GM21360 (cell line): ENCODE data around the gene CTSW.

Experiments used
- ATAC-seq: cut with Tn5 transposase; IDR thresholded peaks from one replicate; pipeline ENCODE4 v1.9.1; 2021; ENCODE audit warnings: mild to moderate bottlenecking, moderate library complexity; ENCODE audit not compliant: unreplicated experiment

Gene CTSW

DNA sequence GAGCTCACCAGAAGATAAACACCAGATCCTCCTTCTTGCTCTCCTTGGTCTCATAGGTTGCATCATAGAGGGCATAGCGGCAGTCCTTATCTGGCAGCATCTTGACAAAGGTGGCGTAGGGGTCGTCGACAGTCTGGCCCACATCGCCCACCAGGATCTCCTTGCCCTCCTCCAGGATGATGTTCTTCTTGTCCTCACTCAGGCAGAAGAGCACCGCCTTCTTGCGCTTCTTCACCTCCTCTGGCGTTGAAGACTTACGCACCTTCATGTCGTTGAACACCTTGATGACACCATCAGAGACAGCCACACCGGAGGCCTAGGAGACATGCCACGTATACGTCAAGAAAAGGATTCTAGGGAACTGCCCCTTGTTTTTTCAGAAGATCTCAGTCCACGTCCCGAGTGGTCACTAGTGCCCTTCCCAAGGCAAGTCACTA, 23.7 kb upstream of the CTSW start:
- ATAC-seq, result no peak

DNA sequence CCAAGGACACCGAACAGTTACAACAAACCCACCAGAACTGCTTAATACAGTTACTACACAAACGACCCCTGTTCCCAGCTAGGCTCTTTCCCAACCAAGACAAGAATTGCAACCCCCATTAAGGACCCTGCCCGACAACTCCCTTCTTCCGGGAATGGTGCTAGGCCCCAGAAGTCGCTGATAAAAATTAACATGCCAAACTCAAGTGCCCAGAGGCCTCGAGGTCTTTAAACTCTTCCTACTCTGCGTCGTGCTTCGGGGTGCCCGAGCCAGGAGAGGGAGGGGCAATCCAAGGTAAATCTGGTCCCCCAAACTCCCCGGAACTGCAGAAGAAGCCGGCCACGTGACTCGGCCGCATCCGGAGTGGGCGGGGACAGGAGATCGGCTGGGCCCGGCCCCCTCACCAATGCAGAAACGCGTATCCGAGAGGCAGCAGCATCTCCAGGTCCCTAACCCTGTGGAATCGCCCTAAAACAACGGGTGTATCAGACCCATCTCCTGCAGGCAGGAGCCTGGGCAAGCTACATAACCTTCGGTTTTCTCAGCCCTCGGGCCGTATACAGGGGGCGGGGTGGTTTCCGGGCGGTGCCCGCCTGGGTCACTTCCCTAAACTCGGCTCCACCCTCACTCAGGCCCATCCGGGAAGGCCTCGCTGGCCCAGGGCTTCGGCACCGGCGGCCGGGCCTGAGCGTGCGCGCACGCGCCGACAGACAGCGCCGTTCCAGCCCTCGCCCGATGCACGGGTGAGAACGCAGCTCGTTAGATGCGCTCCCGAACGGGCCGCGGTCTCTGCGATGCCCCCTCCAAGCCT, 22.7 kb upstream of the CTSW start:
- ATAC-seq, result peak; percentile 26

DNA sequence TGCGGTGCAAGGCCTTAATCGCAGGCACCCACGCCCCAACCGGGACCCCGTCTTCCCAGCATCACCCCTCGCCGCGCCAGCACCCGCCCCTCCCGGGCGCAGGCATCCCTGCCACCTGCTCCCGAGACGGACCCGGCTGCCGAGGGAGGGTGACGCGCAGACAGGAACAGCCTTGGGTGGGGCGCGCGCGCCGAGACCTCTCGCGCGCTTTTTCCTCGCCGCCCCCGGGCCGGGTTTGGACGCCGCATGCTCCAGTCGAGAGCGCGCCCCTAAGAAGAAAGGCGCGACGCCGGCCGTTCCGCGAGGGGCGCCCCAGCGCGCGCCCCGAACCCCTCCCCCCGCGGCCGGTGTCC, 22.2 kb upstream of the CTSW start:
- ATAC-seq, result peak; percentile 1

DNA sequence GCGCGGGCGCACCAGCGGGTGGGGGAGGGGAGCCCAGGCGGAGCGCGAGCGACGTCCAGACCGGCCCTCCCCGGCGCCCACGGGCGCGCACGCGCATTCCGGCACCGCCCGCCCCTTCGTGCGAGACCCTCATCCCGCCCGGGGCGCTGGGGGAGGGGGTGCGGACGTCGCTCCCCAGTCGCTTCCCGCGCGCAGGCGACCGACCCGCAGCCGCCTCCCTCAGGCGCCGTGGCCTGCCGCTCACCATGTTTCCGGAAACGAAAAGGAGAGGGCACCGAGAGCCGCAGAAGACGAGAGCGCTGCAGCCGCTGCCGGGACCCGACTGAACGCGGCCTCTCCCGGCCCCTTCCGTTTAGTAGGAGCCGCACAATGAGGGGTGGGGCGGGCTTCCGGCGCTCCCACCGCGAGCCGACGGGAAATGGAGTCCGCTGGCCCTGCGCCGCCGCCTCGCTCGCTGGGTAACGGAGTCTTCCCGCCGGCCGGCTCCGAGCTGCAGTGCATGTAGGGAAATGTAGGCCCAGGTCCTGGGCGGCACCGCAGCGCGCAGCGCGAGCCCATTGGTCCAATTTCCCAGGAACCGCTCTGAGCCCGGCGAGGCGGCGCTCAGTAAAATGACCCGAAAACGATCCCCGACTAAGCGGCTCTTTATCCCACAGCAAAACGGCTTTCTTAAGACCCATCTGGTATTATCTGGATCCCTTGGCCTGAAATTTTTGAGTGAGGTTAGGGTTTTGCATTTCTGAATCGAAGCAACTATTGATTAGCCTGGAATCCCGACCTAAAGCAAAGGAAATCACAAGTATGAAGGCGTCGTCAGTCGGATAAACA, 21.6 kb upstream of the CTSW start, which contains the start of gene CFL1:
Gene CFL1, minus strand, starts transcription at position 328 of the 828 bp plus-strand sequence. Its CDS starts 81 bp downstream, at position 247.
- ATAC-seq, result peak; percentile 42

DNA sequence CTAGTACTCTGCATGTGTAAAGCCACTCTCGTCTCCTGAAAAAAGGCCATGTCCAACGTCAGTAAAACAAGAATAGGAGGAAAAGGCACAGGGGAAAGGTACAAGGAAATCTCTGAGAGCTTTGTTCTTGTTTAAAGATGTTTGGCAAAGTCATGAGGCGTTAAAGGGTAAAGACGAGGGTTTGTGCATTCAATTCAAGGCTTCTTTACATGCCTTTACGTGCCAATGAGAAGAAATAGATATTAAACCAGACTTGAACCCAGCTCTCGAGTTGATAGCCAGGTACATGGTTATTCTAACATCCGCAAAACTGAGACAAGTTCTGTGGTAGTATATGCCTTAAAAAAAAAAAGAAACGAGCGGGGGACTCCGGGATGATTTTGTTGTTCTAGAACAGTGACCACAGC, 21.0 kb upstream of the CTSW start:
- no peak for ATAC-seq

DNA sequence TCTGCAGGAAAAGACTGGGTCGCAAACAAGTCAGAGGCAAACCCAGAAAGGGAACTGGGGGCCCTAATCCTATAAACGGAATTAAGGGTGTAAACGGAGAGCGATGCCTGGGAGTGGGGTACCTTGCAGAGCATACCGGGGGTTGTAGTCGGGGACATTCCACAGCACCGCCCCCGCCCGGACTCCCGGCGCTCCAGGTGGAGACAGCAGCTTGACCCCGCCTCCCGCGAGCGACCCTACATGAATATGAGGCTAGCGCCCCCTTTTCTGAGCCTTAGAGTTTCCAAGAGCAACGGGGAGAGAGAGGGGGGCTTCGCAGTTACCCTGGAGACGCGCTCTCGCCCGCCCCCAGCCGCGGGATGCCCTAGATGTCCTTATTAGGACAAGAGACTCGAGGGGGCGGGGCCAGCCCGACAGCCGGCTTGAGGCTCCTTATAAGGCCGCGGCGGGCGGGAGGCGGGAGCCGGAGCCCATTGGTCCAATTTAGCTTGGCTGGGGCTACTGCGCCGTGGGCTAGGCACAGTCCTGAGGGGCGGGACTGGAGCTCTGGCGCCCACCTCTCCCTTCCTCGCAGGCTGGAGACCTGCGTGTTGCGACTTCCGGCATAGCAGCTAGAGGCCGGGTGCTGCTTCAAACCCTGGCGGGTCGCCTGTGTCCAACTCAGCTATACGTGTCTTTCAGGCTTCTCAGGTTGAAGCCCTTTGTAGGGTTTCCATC, 20.4 kb upstream of the CTSW start:
- ATAC-seq, result peak; percentile 49

DNA sequence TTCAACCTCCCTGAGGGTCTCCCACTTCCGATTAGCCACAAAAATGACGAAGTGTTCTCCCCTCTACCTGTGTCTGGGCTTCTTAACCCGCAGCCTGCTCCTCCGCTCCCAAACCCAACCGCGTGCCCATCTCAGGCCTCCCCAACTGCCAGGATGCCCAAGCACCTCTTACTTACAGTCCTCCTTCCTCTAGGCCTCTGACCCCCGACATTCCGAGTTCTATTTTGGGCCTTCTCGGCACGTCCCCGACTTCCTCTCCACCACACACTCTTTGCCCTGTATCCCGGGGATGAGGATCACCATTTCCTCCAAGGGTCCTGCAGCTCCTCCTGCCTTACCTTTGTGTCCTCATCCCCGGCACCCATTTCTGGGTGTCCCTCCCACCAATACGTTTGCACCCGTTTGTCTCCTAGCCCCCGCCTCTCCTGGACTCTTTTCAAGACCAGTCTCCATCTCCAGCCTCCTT, 19.8 kb upstream of the CTSW start:
- ATAC-seq, result no peak

DNA sequence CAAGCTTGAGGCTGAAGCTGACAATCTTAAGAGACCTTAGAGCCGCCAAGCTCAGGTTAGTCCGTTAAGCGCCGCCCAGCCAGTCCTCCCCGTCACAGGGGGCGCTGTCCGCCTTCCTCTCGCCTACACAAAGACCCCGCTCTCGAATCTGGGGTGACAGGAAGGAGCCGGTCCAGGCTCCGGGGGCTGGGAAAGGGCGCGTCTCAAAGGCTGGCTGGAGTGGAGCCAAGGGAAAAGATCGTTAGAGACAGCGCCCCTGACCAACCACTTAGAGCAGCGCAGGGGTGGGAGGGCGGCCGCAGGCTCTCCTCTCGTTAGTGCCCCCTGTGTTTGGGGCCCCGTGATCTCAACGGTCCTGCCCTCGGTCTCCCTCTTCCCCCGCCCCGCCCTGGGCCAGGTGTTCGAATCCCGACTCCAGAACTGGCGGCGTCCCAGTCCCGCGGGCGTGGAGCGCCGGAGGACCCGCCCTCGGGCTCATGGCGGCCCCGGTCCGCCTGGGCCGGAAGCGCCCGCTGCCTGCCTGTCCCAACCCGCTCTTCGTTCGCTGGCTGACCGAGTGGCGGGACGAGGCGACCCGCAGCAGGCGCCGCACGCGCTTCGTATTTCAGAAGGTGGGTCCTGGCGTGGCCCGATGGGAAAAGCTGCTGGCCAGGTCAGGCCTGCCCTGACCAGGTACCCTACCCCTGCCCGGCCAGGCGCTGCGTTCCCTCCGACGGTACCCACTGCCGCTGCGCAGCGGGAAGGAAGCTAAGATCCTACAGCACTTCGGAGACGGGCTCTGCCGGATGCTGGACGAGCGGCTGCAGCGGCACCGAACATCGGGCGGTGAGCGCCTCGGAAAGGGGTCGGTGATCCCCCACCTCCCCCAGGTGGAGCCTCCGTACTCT, 19.1 kb upstream of the CTSW start, which contains the start of gene MUS81:
Gene MUS81, plus strand, starts transcription at position 156 of the 887 bp plus-strand sequence. Its CDS starts 321 bp downstream, at position 477.
- peak; percentile 21 for ATAC-seq

DNA sequence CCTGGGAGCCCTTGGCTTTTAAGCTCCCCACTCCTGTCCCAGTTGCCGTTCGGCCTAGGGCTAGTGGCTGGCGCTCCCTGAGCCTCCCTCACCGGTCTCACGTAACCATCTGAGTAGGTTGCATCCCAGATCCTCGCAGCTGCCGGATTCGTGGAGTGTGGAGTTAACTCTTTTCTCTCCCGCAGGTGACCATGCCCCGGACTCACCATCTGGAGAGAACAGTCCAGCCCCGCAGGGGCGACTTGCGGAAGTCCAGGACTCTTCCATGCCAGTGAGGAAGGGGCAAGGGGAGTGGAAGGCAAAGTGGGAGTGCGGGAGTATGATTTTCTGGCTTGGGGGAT, 18.5 kb upstream of the CTSW start:
- no peak for ATAC-seq

DNA sequence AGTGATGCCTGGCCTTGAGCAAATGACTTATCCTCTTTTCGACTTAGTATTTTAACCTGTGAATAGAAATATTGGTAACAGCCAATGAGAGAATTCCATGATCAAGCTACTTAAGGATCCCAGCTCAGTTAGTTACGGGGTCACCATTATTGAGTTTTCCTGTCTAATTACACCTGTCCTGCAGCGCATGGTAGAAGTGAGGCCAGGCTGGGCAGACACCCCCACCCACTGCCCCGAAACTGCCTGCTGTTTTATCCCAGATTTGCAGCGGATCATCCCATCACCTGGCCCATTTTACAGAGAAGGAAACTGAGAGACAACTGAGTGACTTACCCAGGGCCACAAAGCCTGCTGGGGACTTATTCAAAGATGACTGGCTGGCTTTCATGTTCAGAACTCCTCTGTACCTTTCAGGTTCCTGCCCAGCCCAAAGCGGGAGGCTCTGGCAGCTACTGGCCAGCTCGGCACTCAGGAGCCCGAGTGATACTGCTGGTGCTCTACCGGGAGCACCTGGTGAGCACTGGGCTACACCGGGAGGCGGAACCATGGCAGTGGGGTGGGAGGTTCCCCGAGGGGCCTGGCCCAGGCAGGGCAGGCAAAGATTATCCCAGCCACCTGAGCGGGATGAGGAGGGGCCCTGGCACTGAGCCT, 18.0 kb upstream of the CTSW start:
- ATAC-seq, result no peak

DNA sequence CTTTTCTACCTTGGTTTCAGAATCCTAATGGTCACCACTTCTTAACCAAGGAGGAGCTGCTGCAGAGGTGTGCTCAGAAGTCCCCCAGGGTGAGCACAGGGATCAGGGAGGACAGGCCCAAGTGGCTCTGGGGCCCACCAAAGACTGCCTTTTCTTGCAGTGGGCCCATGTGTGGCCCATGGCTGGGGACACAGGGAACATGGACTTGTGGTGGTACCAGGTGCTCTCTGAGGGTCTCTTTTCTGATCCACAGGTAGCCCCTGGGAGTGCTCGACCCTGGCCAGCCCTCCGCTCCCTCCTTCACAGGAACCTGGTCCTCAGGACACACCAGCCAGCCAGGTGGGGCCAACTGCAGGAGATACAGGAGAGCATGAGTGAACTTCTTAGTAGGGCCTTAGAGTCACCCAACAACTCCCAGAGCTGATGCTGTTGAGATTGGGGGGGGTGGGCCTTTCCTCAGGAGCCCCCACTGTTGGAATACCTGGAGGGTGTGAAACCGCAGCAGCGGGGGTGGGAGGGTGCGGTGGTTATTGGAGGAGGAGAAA, 17.4 kb upstream of the CTSW start:
- ATAC-seq, result no peak

DNA sequence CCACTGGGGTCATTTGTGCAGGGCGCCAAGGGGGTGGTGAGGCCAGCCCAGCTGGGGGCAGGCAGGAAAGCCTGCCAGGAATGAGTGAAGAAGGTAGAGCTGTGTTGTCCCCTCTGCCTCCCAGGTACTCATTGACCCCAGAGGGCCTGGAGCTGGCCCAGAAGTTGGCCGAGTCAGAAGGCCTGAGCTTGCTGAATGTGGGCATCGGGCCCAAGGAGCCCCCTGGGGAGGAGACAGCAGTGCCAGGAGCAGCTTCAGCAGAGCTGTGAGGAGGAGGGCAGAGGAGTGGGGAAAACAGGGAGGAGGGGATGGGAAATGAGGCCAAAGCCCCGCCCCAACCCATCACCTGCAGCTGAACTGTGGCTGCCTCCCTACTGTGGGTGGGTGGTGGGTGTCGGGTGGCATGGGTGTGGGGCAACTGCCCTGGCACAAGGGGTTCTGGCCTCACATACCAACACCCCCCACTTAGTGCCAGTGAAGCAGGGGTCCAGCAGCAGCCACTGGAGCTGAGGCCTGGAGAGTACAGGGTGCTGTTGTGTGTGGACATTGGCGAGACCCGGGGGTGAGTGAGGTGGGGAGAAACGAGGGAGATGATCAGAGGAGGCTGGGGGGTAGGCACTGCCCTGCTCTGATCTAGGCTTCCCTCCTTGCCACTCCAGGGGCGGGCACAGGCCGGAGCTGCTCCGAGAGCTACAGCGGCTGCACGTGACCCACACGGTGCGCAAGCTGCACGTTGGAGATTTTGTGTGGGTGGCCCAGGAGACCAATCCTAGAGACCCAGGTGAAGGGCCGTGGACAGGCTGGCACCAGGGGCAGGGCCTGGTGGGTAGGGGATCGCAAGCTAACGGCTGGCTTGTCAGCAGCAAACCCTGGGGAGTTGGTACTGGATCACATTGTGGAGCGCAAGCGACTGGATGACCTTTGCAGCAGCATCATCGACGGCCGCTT, 16.4 kb upstream of the CTSW start:
- ATAC-seq, result no peak

DNA sequence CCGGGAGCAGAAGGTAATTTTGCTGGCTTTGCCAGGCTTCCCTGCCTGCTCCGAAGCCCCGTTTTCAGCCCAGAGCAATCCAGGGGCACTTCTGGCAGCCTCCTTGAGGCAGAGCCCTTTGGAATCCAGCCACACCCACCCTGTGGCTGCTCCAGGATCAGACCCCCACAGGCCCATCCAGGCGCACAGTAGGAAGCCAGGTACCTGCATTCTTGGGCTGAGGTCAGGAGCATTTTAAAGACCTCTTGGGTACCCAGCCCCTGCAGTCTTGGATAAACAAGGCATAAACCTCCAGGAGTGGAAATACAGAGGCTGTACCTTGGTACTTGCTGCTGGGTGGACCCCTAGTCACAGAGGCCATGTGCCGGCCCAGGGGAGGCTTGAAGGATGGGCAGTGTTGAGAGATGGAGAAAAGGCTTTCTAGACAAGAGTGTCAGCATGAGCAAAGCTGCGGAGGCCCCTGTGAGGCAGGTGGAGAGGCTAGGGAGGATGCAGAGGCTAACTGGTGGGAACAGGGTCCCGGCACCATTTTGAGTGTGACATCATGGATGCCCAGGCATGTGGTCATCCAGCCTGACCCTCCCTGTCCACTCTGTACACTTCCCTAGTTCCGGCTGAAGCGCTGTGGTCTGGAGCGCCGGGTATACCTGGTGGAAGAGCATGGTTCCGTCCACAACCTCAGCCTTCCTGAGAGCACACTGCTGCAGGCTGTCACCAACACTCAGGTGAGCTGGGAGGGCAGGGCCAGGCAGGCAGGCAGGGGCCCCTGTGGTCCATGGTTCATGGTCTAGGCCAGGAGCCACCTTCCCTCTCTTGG, 15.5 kb upstream of the CTSW start:
- ATAC-seq, result no peak

DNA sequence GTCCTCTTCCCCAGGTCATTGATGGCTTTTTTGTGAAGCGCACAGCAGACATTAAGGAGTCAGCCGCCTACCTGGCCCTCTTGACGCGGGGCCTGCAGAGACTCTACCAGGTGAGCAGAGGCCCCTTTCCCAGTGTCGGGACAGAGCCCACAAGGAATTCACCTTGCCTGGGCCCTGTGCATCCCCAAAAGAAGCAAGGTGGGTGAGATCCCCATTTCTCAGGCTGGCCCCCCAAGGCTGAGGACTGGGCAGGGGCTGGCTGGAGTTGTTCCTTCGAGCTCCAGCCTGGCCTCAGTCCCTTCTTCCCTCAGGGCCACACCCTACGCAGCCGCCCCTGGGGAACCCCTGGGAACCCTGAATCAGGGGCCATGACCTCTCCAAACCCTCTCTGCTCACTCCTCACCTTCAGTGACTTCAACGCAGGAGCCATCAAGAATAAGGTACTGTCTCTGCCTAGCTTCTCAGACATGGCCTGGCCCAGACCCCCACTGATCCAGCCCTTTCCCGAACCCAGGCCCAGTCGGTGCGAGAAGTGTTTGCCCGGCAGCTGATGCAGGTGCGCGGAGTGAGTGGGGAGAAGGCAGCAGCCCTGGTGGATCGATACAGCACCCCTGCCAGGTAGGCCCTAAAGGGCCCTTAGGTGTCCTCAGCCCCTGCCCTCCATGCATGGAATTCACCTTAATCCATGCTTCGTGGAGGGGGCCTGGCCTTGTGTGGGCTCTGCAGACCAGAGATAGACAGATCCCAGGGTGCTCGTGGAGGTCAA, 14.7 kb upstream of the CTSW start:
- ATAC-seq, result no peak

DNA sequence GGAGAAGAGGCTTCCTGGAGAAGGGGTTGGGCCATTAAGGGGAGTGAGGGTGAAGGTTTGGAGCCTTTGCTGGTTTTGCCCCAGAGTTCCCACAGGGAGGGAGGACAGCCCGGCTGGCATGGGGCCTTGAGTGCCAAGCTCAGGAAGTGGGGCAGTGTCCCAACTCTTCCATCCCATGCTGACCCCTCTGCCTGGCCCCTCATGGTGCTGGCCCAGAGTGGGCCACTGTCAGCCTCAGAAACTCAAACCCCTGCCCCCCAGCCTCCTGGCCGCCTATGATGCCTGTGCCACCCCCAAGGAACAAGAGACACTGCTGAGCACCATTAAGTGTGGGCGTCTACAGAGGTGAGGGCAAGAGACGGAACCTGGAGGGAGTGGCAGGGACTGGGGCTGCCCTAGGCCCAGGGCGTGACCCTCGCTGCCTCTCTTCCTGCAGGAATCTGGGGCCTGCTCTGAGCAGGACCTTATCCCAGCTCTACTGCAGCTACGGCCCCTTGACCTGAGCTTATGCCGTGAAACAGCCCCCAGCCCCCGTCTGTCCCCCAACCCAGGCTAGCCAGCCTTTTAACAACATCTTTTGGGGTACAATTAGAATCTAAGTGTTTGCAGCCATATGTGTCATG, 14.0 kb upstream of the CTSW start:
- ATAC-seq, result no peak

DNA sequence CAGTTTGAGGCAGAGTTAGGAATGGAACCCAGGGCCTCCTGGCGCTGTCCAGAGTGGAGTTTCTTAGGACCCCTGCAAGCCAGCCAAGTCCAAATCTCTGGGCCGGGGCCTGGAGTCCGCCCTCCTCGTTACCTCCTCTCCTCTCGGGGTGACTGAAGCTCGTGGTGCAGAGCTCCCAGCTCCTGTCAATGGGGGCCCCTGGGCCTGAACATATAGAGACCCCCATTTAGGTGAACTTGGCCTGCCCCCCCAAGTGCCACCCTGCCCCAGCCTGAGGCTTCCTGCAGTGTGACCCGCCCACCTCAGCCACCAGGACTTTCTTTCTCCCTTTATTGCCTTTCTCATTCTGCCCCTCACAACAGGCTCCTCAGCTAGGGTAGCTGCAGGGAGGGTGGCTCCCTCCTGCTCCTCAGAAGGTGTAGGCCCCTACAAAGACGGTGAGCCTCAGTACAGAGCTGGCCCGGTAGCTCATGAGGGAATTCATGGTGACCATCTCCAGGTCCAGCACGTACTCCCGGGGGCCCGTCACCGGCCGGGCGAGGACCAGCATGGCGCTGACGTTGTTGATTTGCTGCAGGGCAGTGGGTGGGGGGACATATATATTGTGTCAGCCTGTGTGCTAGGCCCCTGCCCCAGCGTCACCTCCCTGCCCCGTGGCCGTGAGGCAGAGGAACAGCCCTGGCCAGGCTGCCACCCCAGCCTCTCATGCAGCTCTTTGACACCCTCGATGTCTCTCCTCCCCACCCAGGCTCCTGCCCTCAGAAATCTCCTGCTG, 12.9 kb upstream of the CTSW start:
- ATAC-seq, result no peak
